Sigmoid colon (tissue), 7 donors: ENCODE data around the gene ULK3. TPM values are rescaled to one million over a fixed set of nuclear protein-coding genes. Genes with fewer than 3 reads are reported as not detected.

Experiments
- DNase-seq: peaks from one replicate; pipeline ENCODE4 v3.0.0-alpha.2; 2019
- H3K27ac ChIP-seq, 4 donors: fragments of 200-600 bp; sonication (generic); one replicate each; pipeline ENCODE4 v1.5.1; 2016 to 2019; ENCODE audit warnings: mild to moderate bottlenecking in 1 of 4
- H3K27me3 ChIP-seq, 3 donors: fragments of 200-600 bp; sonication (generic); one replicate each; pipeline ENCODE4 v1.5.1; 2019; ENCODE audit warnings: mild to moderate bottlenecking in 1 of 3
- H3K36me3 ChIP-seq, 4 donors: fragments of 200-600 bp; sonication (generic); one replicate each; pipeline ENCODE4 v1.5.1; 2016 to 2019
- H3K4me1 ChIP-seq, 4 donors: fragments of 200-600 bp; sonication (generic); one replicate each; pipeline ENCODE4 v1.5.1; 2017 to 2019
- H3K4me3 ChIP-seq, 4 donors: fragments of 200-600 bp; sonication (generic); one replicate each; pipeline ENCODE4 v1.5.1; 2017 to 2019; ENCODE audit warnings: mild to moderate bottlenecking in 2 of 4, moderate library complexity in 1 of 4
- H3K9me3 ChIP-seq, 4 donors: fragments of 200-600 bp in 3 of 4; sonication (generic) in 3 of 4; one replicate each; pipeline versions ENCODE4 v1.5.1 to v1.6.1; 2013 to 2019
- EP300 ChIP-seq, 4 donors: sonication (generic); formaldehyde crosslinking; IDR thresholded peaks; one replicate each; pipeline ENCODE4 v1.6.1; 2017; ENCODE audit warnings: antibody characterized with exemption in 4 of 4
- POLR2A ChIP-seq, 2 donors: fragments of 450-650 bp; IDR thresholded peaks; one replicate each; pipeline ENCODE4 v1.6.1; 2016; ENCODE audit warnings: antibody characterized with exemption in 2 of 2, mild to moderate bottlenecking in 2 of 2, moderate library complexity in 2 of 2
- POLR2AphosphoS5 ChIP-seq, 4 donors: sonication (generic); formaldehyde crosslinking; IDR thresholded peaks; one replicate each; pipeline ENCODE4 v1.6.1; 2017; ENCODE audit warnings: antibody characterized with exemption in 4 of 4
- WGBS, 2 donors: extraction: QIAGEN DNeasy Blood & Tissue Kit; methylation state at CpG; one replicate each; pipeline ENCODE4 v1.1.7; 2013; 5-methylcytosine and 5-hydroxymethylcytosine counted together
- intact Hi-C: fragments of 100-400 bp; cut with DNase I; formaldehyde crosslinking; loops from one replicate; pipeline ENCODE4 v1.15.1; 2023
- polyA plus RNA-seq, 3 donors: library from polyadenylated mRNA; stranded (reverse); fragments of 200-250 nt; gene quantifications; one replicate each; pipeline ENCODE4 v1.2.3, GENCODE V29; 2013
- total RNA-seq, 4 donors: library from RNA; depleted of rRNA; stranded (reverse); fragments of >200 nt; gene quantifications; one replicate each; pipeline ENCODE4 v1.1.0, GENCODE V29; 2016
- TF ChIP-seq, protein P1 (sequence below), 4 experiments: fragments of 450-650 bp in 3 of 4; fragments of 200-600 bp in 1 of 4; IDR thresholded peaks; one replicate each; pipeline ENCODE4 v1.5.1; 2016 to 2019; ENCODE audit warnings: antibody characterized with exemption in 4 of 4, mild to moderate bottlenecking in 3 of 4, moderate library complexity in 2 of 4
- donor health status: healthy with polysubstance abuse.
- donor health status: Bipolar disorder and iron deficiency.
- donor health status: healthy.

The ULK3 gene
- total and polyA plus RNA-seq, 7 donors: 21.1 to 48.6 (median 46.8) TPM

DNA sequence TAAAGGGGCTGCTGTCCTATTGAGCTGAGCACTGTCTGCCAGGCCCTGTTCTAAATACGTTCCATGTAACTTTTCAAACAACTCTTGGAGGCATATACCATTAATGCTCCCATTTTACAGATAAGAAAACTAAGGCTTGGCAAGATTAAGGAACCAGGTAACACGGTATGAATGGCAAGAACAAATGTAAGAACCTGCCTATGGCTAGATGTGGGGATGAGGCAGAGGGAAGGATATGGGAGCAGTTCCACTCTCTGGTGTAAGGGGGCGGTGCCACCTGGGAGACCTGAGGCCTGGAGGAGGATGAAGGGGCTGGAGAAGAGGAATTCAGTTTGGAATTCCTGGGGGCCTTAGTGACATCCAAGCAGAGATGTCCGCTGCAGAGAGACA, 34.1 kb downstream of the ULK3 start:
- Histone ChIP-seq H3K36me3 (peaks cover 0 to 2% (median 0%) of the 10 kb centered on the region in 4 donors), H3K4me3 (no peak overlapping the region), H3K27ac (no peak overlapping the region), H3K9me3 (no peaks in the 10 kb centered on the region), H3K4me1 (no peaks in the 10 kb centered on the region), H3K27me3 (no peaks in the 10 kb centered on the region)
- WGBS, 2 donors: 69 to 76% methylated on average over 4 of the region's 4 CpGs
- no peak for DNase-seq
- TF ChIP-seq POLR2A (IDR thresholded peaks at IDR 0.05) (no peak), POLR2AphosphoS5 (IDR thresholded peaks at IDR 0.05) (no peak), EP300 (IDR thresholded peaks at IDR 0.05) (no peak)
- TF ChIP-seq, protein P1, sequence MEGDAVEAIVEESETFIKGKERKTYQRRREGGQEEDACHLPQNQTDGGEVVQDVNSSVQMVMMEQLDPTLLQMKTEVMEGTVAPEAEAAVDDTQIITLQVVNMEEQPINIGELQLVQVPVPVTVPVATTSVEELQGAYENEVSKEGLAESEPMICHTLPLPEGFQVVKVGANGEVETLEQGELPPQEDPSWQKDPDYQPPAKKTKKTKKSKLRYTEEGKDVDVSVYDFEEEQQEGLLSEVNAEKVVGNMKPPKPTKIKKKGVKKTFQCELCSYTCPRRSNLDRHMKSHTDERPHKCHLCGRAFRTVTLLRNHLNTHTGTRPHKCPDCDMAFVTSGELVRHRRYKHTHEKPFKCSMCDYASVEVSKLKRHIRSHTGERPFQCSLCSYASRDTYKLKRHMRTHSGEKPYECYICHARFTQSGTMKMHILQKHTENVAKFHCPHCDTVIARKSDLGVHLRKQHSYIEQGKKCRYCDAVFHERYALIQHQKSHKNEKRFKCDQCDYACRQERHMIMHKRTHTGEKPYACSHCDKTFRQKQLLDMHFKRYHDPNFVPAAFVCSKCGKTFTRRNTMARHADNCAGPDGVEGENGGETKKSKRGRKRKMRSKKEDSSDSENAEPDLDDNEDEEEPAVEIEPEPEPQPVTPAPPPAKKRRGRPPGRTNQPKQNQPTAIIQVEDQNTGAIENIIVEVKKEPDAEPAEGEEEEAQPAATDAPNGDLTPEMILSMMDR (IDR thresholded peaks at IDR 0.05): no peak
- intact Hi-C loops: no loop called here

DNA sequence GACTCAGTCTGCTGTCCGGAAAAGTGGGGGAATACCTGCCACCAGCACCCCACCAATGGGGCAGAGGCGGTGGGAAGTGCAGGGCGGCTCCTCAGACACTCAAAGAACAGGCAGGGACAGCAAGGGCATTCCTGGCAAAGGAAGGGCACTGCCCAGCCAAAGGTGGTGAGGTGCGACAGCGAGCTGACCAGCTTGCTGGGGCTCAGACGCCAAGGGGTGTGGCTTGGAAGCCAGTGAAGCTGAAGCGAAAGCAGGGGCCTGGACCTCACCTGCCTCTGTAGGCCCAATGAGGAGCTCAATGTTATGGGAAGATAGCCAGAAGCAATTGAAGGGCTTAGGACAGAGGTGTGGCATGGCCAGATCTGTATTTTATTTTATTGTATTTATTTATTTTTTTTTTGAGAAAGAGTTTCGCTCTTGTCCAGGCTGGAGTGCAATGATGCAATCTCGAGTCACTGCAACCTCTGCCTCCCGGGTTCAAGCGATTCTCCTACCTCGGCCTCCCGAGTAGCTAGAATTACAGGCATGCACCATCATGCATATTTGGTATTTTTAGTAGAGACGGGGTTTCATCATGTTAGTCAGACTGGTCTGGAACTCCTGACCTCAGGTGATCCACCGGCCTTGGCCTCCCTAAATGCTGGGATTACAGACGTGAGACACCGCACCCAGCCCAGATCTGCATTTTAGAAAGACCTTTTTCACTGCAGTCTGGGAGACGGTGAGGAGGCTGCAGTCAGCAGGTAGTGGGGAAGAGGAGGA, 34.7 kb downstream of the ULK3 start:
- no peak overlapping the region for H3K27ac ChIP-seq
- TF ChIP-seq EP300 (IDR thresholded peaks at IDR 0.05) (no peak), POLR2AphosphoS5 (IDR thresholded peaks at IDR 0.05) (no peak), POLR2A (IDR thresholded peaks at IDR 0.05) (no peak)
- TF ChIP-seq, protein P1 (IDR thresholded peaks at IDR 0.05): no peak
- no peaks in the 10 kb centered on the region for H3K4me1 ChIP-seq
- no peaks in the 10 kb centered on the region for H3K27me3 ChIP-seq
- intact Hi-C loops: no loop called here
- no peak for DNase-seq
- 21 to 71% methylated on average over 18 of the region's 18 CpGs for WGBS, 2 donors
- peaks cover 0 to 8% (median 0%) of the 10 kb centered on the region in 4 donors for H3K36me3 ChIP-seq
- no peaks in the 10 kb centered on the region for H3K9me3 ChIP-seq
- H3K4me3 ChIP-seq: no peak overlapping the region

DNA sequence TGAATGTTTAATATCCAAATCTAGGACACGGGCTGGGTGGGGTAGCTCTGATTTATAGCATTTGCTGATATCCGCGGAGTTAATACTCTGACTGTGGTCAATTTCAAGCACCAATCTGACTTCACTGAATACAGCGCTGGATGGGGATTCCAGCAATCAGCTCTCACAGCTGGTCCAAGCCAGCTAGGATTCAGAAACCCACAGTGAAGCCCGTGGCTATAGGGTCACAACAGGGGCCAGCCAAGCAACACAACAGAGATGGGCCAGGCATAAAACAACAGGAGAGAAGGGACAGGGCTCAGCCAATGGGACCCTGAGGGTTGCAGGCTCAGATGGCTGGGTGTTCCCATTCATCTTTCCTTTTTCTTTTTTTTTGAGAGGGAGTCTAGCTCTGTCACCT, 35.7 kb downstream of the ULK3 start:
- 46 to 79% methylated on average over 5 of the region's 5 CpGs for WGBS, 2 donors
- DNase-seq: no peak
- H3K36me3 ChIP-seq: peaks cover 0 to 18% (median 3%) of the 10 kb centered on the region in 4 donors
- intact Hi-C loops: no loop called here
- TF ChIP-seq POLR2A (IDR thresholded peaks at IDR 0.05): no peak
- TF ChIP-seq, protein P1 (IDR thresholded peaks at IDR 0.05): no peak
- TF ChIP-seq EP300 (IDR thresholded peaks at IDR 0.05): no peak
- TF ChIP-seq POLR2AphosphoS5 (IDR thresholded peaks at IDR 0.05): no peak
- no peak overlapping the region for H3K4me3 ChIP-seq
- no peaks in the 10 kb centered on the region for H3K4me1 ChIP-seq
- H3K27me3 ChIP-seq: no peaks in the 10 kb centered on the region
- no peaks in the 10 kb centered on the region for H3K9me3 ChIP-seq
- no peak overlapping the region for H3K27ac ChIP-seq

DNA sequence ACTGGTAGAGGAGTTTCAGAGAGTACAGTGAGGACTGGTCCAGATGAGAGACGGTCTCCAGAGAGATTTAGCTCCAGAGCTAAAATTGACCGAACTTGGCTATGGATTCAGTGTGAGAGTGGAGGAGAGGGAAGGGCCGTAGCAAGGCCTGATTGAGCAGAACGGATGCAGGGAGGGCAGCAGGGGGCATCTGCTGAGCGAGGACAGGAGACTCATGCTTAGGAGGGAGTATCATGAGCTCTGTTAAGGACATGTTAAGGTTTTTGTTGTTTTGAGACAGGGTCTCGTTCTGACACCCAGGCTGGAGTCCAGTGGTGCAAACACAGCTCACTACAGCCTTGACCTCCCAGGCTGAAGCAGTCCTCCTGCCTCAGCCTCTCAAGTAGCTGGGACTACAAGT, 38.0 kb downstream of the ULK3 start:
- Histone ChIP-seq H3K9me3 (no peaks in the 10 kb centered on the region), H3K27me3 (no peaks in the 10 kb centered on the region), H3K4me3 (no peak overlapping the region), H3K36me3 (peaks cover 0 to 36% (median 9%) of the 10 kb centered on the region in 4 donors), H3K27ac (no peak overlapping the region), H3K4me1 (peaks cover 0 to 6% (median 1%) of the 10 kb centered on the region in 4 donors)
- 84 to 87% methylated on average over 6 of the region's 6 CpGs for WGBS, 2 donors
- TF ChIP-seq, protein P1 (IDR thresholded peaks at IDR 0.05): no peak
- TF ChIP-seq POLR2A (IDR thresholded peaks at IDR 0.05) (no peak), EP300 (IDR thresholded peaks at IDR 0.05) (no peak), POLR2AphosphoS5 (IDR thresholded peaks at IDR 0.05) (no peak)
- intact Hi-C loops: no loop called here
- no peak for DNase-seq
